ENCODE data around the gene GDPD3. TPM values are rescaled to one million over a fixed set of nuclear protein-coding genes. Genes with fewer than 3 reads are reported as not detected.

GDPD3 gene, protein sequence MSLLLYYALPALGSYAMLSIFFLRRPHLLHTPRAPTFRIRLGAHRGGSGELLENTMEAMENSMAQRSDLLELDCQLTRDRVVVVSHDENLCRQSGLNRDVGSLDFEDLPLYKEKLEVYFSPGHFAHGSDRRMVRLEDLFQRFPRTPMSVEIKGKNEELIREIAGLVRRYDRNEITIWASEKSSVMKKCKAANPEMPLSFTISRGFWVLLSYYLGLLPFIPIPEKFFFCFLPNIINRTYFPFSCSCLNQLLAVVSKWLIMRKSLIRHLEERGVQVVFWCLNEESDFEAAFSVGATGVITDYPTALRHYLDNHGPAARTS
- 0.95 and 3.2 TPM in 2 replicates for total RNA-seq

DNA sequence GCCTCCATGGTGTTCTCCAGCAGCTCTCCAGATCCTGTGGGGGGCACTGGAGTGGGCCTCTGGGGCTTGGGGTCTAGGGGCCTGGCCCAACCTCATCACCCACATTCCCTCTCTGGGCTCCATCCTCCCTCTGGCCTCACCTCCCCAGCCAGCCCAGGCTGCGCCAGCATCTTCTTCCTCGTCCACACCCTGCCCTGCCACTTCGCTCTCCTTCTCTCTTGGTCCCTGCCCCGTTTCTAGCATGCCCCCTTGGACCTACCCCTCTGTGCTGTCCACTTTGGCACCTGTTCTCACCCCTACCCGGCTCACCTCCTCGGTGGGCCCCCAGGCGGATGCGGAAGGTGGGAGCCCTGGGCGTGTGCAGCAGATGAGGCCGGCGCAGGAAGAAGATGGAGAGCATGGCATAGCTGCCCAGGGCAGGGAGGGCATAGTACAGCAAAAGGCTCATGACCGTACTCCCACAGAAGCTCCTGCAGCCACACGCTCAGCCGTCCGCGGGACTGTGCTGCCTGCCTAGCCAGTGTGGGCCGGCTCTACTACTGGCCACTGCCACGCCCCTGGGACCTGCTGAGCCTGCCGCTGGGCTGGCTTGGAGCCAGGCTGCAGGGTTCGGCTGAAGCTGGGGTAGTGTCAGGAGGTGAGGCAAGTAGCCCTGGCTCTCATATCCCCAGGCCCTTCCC lies at the start of gene GDPD3:
Gene GDPD3, minus strand, starts transcription at position 507 of the 680 bp plus-strand sequence. Its CDS starts 59 bp downstream, at position 448.

DNA sequence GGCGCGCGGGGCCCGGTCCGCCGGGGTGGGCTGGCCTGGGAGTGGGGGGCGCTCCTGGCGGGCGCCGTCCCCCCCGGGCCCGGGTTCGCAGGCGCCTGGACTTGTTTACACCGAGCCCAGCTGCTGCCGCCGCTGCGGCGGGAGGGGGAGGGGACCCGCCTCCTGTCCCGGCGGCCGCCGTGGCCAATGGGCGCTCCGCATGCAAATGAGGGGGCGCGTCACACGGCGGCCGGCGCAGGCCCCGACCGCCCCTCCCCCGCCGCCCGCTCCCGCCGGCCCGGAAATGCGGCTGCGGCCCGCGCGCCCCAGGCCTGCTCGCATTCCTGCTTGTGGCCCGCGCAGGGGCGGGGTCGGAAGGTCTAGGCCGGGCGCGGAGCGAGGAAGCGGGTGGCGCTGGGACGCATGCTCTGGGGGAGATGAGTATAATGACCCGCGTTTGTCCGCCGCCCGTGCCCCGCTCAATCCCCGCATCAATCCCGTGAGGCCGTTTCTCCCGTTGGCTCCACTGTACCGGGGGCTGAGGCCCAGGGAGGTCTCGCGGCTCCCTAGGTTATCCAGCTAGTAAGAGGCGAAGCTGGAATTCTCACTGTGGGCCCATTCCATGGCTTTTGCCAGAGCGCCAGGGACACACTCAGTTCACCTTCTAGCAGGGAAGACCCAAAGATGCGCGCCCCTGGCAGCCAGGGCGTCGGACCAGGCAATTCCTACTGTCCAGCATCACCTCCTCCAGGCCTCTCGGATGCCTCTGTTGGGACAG lies 17.1 kb downstream of the GDPD3 start, which contains the start of gene YPEL3:
Gene YPEL3, minus strand, starts transcription at position 109 of the 757 bp plus-strand sequence. CDS start 731 bp downstream, outside the sequence.

GRCh38 chr16:30091474-30092372 lies 21.6 kb downstream of the GDPD3 start, which contains the start of gene TBX6:
TSS of gene TBX6 (minus strand) at chr16:30091924. CDS start at chr16:30091193, 731 bp downstream.

GRCh38 chr16:30075503-30076275 lies 37.6 kb downstream of the GDPD3 start, which contains the start of gene PPP4C:
TSS of gene PPP4C (plus strand) at chr16:30075994. CDS start at chr16:30076378, 384 bp downstream.

DNA sequence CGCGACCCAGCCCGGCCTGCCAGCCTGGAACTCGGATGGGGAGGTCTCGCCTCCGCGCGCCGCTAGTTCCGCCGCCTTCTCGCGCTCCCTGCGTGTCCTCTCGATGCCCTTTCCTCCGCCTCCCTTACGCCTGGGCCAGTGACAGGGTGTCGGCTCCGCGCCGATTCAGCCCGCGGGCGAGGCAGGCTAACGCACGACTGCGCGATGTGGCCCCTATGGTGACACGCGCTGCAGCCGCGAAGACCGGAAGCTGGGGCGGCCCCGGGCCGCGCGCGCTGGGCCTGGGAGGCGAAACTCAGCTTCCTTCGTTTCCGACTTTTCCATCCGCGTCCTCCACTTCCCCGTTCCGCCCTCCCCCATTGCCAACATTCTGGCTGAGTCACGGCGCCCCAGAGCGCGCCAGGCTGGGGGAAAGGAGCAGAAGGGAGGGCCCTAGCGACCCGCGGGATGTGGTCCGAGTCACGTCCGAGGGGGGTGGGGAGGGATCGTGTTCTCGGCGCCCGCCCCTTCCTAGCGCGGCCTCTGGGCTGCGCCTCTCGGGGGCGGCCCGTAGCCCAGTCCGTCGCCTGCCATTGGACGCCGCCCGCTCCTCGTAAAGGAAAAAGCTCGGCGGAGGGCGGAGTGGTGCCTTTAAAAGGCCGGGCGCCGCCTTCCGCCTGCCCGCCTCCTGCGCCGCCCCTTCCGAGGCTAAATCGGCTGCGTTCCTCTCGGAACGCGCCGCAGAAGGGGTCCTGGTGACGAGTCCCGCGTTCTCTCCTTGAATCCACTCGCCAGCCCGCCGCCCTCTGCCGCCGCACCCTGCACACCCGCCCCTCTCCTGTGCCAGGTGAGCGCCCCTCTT lies 48.0 kb downstream of the GDPD3 start, which contains the start of gene ALDOA:
Gene ALDOA, plus strand, starts transcription at position 659 of the 841 bp plus-strand sequence. CDS start 1,138 bp downstream, outside the sequence.

Other genes starting within 250 kb of the GDPD3 start
- 5.5 and 7.5 TPM in 2 replicates for gene SEZ6L2, start 214.0 kb downstream of the GDPD3 start, total RNA-seq
- 2.1 and 6.8 TPM in 2 replicates for gene ASPHD1, start 213.0 kb downstream of the GDPD3 start, total RNA-seq
- gene KCTD13, start 187.3 kb downstream of the GDPD3 start, total RNA-seq = 3.9 and 5.0 TPM in 2 replicates
- gene TMEM219, start 151.5 kb downstream of the GDPD3 start, total RNA-seq = 57.5 and 67.9 TPM in 2 replicates
- gene TAOK2, start 139.7 kb downstream of the GDPD3 start, total RNA-seq = 41.3 and 46.7 TPM in 2 replicates
- 6.6 and 7.6 TPM in 2 replicates for gene HIRIP3, start 117.9 kb downstream of the GDPD3 start, total RNA-seq
- gene INO80E, start 117.3 kb downstream of the GDPD3 start, total RNA-seq = 11.9 and 13.1 TPM in 2 replicates
- 0.16 and 0.34 TPM in 2 replicates for gene DOC2A, start 102.5 kb downstream of the GDPD3 start, total RNA-seq
- gene C16orf92, start 90.3 kb downstream of the GDPD3 start, total RNA-seq = not detected in 2 replicates
- not detected in 2 replicates for gene TLCD3B, start 82.3 kb downstream of the GDPD3 start, total RNA-seq
- gene ALDOA, start 47.8 kb downstream of the GDPD3 start, total RNA-seq = 263 and 375 TPM in 2 replicates
- gene PPP4C, start 37.5 kb downstream of the GDPD3 start, total RNA-seq = 151 and 167 TPM in 2 replicates
- gene TBX6, start 21.6 kb downstream of the GDPD3 start, total RNA-seq = 0.16 and 0.26 TPM in 2 replicates
- gene YPEL3, start 17.3 kb downstream of the GDPD3 start, total RNA-seq = 7.3 and 12.0 TPM in 2 replicates
- gene MAPK3, start 9.7 kb upstream of the GDPD3 start, total RNA-seq = 40.4 and 43.2 TPM in 2 replicates
- gene CORO1A, start 70.1 kb upstream of the GDPD3 start, total RNA-seq = 0.60 and 0.79 TPM in 2 replicates
- gene BOLA2B, start 80.1 kb upstream of the GDPD3 start, total RNA-seq = 27.8 and 29.3 TPM in 2 replicates
- 11.6 and 17.2 TPM in 2 replicates for gene SLX1A, start 80.3 kb upstream of the GDPD3 start, total RNA-seq
- 1.3 and 1.7 TPM in 2 replicates for gene SULT1A3, start 85.7 kb upstream of the GDPD3 start, total RNA-seq
- gene NPIPB13, start 134.9 kb upstream of the GDPD3 start, total RNA-seq = 1.1 and 1.7 TPM in 2 replicates
- gene CD2BP2, start 241.8 kb upstream of the GDPD3 start, total RNA-seq = 31.2 and 40.7 TPM in 2 replicates

Data from bronchial smooth muscle cell (primary cell).